Kidney (tissue), 14 donors: ENCODE data around the gene STK32B. TPM values are rescaled to one million over a fixed set of nuclear protein-coding genes. Genes with fewer than 3 reads are reported as not detected.

Experiments
- DNase-seq, 5 donors: peaks; one replicate each; pipeline ENCODE4 v3.0.0-alpha.2; 2013 to 2020
- FAIRE-seq: peaks from 2 replicates; lab custom pipeline; 2012; peaks lifted over from hg19 to GRCh38; lab: Jason Lieb, UNC
- H3K27ac ChIP-seq, 2 donors: one replicate each; pipeline ENCODE4 v1.7.0; 2013; ENCODE audit warnings: low read depth in 2 of 2, low read length in 2 of 2, inconsistent platforms in 1 of 2
- H3K27me3 ChIP-seq: one replicate; pipeline ENCODE4 v1.7.1; 2013; ENCODE audit warnings: low read length, inconsistent platforms; ENCODE audit not compliant: control insufficient read depth, insufficient read depth
- H3K36me3 ChIP-seq, 3 donors: one replicate each; pipeline versions ENCODE4 v1.7.0 to v1.7.1; 2013; ENCODE audit warnings: low read length in 3 of 3, control low read depth in 1 of 3, inconsistent platforms in 1 of 3; ENCODE audit not compliant: insufficient read depth in 3 of 3, control insufficient read depth in 2 of 3
- H3K4me1 ChIP-seq, 3 donors: one replicate each; pipeline versions ENCODE4 v1.7.0 to v1.7.1; 2013; ENCODE audit warnings: low read length in 3 of 3, inconsistent platforms in 1 of 3, low read depth in 1 of 3; ENCODE audit not compliant: control insufficient read depth in 2 of 3, insufficient read depth in 2 of 3
- H3K4me3 ChIP-seq, 3 donors: one replicate each; pipeline versions ENCODE4 v1.7.0 to v1.8.1; 2013; ENCODE audit warnings: low read length in 3 of 3, control low read depth in 1 of 3, inconsistent platforms in 1 of 3
- H3K9ac ChIP-seq, 3 donors: one replicate each; pipeline versions ENCODE4 v1.7.0 to v1.7.1; 2013; ENCODE audit warnings: low read length in 3 of 3, control low read depth in 1 of 3, inconsistent platforms in 1 of 3
- H3K9me3 ChIP-seq, 3 donors: one replicate each; pipeline versions ENCODE4 v1.7.0 to v1.7.1; 2013; ENCODE audit warnings: low read length in 3 of 3, control low read depth in 1 of 3, inconsistent platforms in 1 of 3; ENCODE audit not compliant: control insufficient read depth in 2 of 3, insufficient read depth in 1 of 3
- CTCF ChIP-seq: IDR thresholded peaks from 3 replicates; pipeline ENCODE4 v1.5.1; 2012; ENCODE audit warnings: mild to moderate bottlenecking, moderate library complexity, borderline replicate concordance; ENCODE audit not compliant: insufficient read depth; ENCODE audit errors: extremely low read depth
- intact Hi-C: fragments of 100-400 bp; cut with DNase I; formaldehyde crosslinking; loops from one replicate; pipeline ENCODE4 v1.11.1; 2022
- polyA plus RNA-seq: library from polyadenylated mRNA; stranded (reverse); fragments of 350-450 nt; fragmentation: Illumina TruSeq; extraction: RNeasy Lipid Tissue Mini Kit (QIAGEN cat#74804); gene quantifications from one replicate; pipeline ENCODE4 v1.2.3, GENCODE V29; 2014; ENCODE audit warnings: low read depth, low replicate concordance; ENCODE audit not compliant: insufficient read depth
- total RNA-seq: library from RNA; stranded (reverse); fragmentation: NEBNext Ultra II Directional; extraction: Animal tissue kit (Norgen Biotek cat#: 25700); gene quantifications from one replicate; pipeline ENCODE4 v1.2.1, GENCODE V29; 2021
- donor health status: control.
- donor health status: control.
- donor health status: control.
- donor health status: control.
- donor health status: control.
- donor health status: DM: yes; HTN: yes; CAD: no.
- donor health status: Normal renal cell carcinoma (clear cell type).

STK32B gene
- total and polyA plus RNA-seq, 2 donors from 2014 or later: 18.1 to 18.2 TPM

DNA sequence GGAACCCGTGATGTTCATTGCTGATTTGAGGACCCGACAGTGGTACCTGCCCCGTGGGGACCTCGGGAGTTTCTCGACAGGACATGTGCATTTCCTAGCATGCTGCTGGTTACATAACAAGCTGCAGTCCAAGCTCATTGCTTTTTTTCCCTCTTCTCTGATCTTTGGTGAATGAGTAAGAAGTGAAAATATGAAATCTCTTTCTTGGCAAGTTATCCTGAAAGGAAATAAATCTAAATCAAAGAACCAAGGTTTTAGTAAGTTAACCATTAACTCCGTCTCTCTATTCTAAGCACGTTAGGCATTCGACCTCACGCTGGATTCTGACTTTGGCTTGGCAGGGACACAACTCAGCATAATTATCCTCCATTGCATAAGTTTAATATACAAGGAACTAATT is 86.6 kb downstream of the STK32B start:
- DNase-seq: peak in 3 of 5 donors; percentile 24 to 68 (median 65)
- FAIRE-seq: peak; percentile 98
- no peak overlapping the region for H3K4me3 ChIP-seq
- no peak for TF ChIP-seq CTCF
- peak overlapping the region; percentile 74 to 80 for H3K27ac ChIP-seq
- no peaks in the 10 kb centered on the region for H3K27me3 ChIP-seq
- H3K9me3 ChIP-seq: no peaks in the 10 kb centered on the region
- peaks cover 2 to 26% (median 24%) of the 10 kb centered on the region in 3 donors for H3K4me1 ChIP-seq
- no peak overlapping the region for H3K9ac ChIP-seq
- intact Hi-C loops: no loop called here
- H3K36me3 ChIP-seq: no peaks in the 10 kb centered on the region

- H3K4me1 ChIP-seq: peaks cover 2 to 26% (median 24%) of the 10 kb centered on the region in 3 donors
- no peaks in the 10 kb centered on the region for H3K9me3 ChIP-seq
- no peak for DNase-seq
- no peak overlapping the region for H3K9ac ChIP-seq
- no peaks in the 10 kb centered on the region for H3K27me3 ChIP-seq
- H3K4me3 ChIP-seq: no peak overlapping the region
- no peak for FAIRE-seq
- H3K36me3 ChIP-seq: no peaks in the 10 kb centered on the region
- peak overlapping the region; percentile 80 to 88 for H3K27ac ChIP-seq
- TF ChIP-seq CTCF: no peak
- intact Hi-C loops: no loop called here
These were observed 87.1 kb downstream of the STK32B start for GRCh38 chr4:5138389-5138788.

DNA sequence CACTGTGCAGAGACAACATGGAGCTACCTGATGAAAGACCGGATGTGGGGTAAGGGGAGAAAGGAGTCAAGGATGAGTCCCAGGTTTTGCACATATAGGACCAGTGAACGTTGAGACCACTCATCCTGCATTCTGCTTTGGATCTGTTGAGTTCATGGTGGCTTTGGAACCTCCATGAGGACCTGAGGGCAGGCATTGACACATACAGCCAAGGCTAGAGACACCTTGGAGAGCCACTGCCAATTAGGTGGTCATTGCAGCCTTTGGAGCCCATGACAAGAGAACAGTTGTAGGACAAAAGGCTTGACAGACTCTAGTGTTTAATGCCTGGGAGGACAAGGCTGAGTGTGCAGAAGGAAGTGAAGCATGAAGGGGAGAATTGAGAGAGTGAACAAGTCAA is 87.9 kb downstream of the STK32B start:
- peaks cover 2 to 26% (median 24%) of the 10 kb centered on the region in 3 donors for H3K4me1 ChIP-seq
- no peaks in the 10 kb centered on the region for H3K9me3 ChIP-seq
- no peaks in the 10 kb centered on the region for H3K36me3 ChIP-seq
- intact Hi-C loops: no loop called here
- peak overlapping the region in 1 of 3 donors; percentile 1 for H3K4me3 ChIP-seq
- no peak for FAIRE-seq
- H3K27me3 ChIP-seq: no peaks in the 10 kb centered on the region
- H3K9ac ChIP-seq: no peak overlapping the region
- peak in 1 of 5 donors; percentile 12 for DNase-seq
- peak overlapping the region; percentile 8 to 88 for H3K27ac ChIP-seq
- no peak for TF ChIP-seq CTCF

GRCh38 chr4:5141802-5142201 is 90.5 kb downstream of the STK32B start:
- DNase-seq (no peak), FAIRE-seq (no peak)
- Histone ChIP-seq H3K9ac (no peak overlapping the region), H3K36me3 (no peaks in the 10 kb centered on the region), H3K4me3 (no peak overlapping the region), H3K27me3 (no peaks in the 10 kb centered on the region), H3K9me3 (no peaks in the 10 kb centered on the region), H3K4me1 (peaks cover 2 to 26% (median 24%) of the 10 kb centered on the region in 3 donors), H3K27ac (no peak overlapping the region)
- intact Hi-C loops: no loop called here
- no peak for TF ChIP-seq CTCF
